ENCODE measurements around the gene CYP51A1.
"Not testable (repeated sequence)": the region's sequence is repeated elsewhere in the genome, so short reads cannot be mapped to it uniquely, and the experiment has no call there.

The CYP51A1 gene

DNA sequence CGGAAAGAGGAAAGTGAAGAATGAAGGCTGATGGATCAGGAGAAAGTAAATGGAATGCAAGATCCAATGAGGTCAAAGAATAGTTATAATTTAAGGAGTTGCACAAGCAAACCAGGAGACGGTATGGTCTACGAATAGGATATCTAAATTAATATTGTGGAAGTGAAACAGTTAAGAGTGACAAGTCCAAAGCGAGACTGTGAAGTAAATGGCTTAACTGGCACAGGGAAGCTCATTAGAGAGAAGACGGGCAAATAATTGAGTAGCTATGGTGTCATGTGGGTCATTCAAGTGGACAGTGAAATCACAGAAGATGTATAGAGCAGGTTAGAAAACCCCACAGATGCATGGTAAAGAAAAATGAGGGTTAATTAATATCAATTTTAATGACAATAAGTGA, 3.2 kb downstream of the CYP51A1 start:
- no peak for DNase-seq (ENCODE audit: low spot score)

DNA sequence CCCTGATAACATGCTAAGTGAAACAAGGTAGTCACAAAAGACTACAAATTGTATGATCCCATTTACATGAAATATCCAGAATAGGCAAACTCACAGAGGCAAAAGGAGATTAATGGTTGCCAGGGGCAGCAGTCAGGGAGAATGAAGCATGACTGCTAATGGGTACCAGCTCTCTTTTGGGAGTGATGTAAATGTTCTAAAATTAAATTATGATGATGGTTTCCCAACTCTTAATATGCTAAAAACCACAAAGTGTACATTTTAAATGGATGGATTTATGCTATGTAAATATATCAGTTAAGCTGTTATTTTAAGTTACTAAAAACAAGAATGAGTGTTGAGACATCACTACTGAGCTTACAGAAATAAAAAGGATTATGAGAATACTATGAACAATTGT, 12.6 kb downstream of the CYP51A1 start:
- no peak for DNase-seq (ENCODE audit: low spot score)

DNA sequence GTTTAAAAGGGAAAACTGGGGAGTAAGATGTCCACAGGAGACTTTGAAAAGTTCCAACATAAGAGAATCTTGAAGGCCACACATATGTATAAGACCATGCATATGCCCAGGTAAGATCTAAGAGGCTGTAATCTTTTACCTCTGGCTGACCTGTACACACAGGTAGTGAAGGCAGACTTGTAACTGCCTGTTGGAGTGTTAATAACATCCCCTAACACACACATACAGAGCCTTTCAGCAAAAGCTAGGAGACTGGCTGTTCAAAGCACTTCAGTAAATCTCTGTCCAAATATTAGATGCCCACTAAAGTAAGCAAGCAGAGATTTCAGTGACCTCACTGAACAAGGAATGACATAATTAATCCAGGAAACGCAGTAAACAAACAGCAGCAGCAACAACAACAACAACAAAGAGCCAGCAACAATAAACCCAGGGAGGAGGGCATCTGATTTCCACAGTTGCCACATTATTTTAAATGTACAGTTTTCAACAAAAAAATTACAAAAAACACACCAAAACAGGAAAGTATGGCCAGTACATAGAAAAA, 15.0 kb downstream of the CYP51A1 start:
- DNase-seq (ENCODE audit: low spot score), result no peak

DNA sequence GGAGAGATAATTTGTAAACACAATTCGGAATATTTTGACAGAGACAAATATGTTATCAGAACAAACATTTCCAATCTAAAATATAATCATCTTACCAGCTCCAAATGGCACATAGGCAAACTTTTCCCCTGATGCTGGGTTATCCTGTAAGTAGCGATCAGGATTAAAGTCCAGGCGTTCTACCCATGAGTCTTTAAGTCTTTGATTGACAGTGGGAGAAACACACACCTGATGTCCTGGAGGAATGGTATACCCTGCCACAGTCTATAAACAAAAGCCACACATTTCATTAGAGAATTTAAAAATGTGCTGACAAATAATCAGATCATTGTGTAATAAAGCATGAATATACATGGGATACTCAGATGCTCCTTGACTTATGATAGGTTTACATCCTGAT, 17.3 kb downstream of the CYP51A1 start:
- DNase-seq (ENCODE audit: low spot score), result no peak

DNA sequence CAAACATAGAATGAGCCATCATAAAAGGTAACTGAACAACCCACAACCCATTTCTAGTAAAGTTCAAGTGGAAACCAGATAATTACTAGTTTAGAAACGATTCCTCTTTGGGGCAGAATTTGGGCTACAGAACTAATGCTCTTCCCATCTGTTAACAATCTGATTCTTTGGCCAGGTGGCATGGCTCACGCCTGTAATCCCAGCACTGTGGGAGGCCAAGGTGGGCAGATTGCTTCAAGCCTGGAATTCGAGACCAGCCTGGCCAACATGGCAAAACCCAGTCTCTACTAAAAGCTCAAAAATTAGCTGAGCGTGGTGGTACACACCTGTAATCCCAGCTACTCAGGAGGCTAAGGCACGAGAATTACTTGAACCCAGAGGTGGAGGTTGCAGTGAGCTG, 18.5 kb downstream of the CYP51A1 start:
- no peak for DNase-seq (ENCODE audit: low spot score)

DNA sequence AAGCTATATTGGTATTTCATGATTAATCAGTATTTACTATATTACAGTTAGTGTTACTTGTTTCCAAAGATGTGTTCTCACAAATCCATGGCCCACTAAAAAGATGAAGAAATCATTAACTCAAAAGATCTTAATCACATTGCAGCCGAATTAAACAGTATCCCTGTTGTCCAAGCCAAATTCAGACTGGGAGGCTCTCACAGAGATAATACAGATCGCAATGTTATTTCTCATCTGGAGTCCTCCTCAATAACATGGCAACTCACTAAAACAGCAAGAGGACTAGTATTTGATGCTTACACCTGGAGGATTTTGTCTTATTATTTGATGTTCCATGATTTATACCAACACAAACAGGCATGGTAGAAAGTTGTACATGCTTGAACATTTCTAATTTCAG, 23.4 kb downstream of the CYP51A1 start:
- no peak for DNase-seq (ENCODE audit: low spot score)

DNA sequence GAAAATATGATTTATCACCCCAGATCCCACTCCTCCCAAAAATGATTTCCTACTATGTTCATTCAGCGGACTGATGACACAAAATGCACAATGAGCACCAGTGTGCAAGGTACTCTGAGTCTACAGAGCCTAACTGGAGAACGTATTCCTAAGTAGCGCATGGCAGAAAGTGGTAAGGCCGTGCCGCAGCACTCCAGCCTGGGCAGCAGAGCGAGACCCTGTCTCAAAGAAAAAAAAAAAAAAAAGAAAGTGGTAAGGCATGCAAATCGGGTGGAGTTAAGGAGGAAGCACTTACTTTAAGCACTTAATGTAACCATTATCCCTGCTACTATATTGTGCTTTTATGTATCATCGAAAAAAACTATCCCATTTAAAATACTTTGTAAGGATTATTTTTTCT, 25.5 kb downstream of the CYP51A1 start:
- DNase-seq (ENCODE audit: low spot score), result no peak

DNA sequence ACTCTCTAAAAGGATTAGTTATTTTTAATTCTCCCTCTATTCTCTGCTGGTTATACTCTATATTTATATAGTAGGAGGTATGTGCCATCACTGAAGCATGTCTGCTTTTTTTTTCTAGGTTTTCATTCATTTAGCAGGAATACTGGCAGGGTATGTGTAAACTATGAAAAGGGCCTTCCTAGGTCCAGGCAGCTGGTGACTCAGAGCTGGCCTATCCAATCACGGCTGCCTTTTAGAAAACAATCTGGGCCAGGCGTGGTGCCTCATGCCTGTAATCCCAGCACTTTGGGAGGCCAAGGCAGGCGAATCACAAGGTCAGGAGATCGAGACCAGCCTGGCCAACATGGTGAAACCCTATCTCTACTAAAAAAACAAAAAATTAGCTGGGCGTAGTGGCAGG, 31.4 kb downstream of the CYP51A1 start:
- not testable (repeated sequence) for DNase-seq (ENCODE audit: low spot score)

DNA sequence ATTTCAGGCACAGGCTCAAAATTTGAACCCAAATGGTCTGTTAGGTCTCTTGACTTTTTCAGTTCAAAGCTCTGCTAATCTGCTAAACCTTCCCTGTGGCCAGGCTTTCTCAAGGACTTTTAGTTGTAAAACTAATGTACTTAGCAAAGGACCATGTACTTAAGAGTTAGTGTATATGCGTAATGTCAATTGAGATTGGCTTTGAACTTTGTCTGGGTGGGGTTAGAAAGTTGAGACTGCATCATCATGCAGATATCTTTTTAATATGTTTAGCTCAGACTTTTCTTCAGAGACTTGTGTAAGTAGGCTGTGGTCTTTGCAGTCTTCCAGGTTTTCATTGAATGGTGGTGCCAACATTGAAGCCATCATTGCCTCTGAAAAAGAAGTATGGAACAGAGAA, 33.7 kb downstream of the CYP51A1 start:
- DNase-seq (ENCODE audit: low spot score), result no peak

DNA sequence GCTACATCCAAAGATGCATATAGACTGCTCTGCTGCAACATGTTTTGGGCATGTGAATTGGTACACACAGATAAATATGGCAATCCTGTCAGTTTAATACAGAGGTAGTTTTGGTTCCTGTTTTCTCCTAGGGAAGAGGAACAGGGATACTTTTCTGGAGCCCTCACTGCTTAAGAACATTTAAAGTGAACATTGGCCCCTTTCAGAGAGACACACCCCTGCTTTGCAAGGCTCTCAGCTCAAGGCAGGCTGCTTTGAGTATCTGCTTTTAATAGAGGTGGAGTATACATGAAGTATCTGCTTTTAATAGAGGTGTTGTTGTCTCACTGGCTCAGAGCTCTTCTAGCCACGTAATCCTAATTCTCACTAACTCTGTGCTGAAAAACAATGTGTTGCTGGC, 38.9 kb downstream of the CYP51A1 start:
- no peak for DNase-seq (ENCODE audit: low spot score)

DNA sequence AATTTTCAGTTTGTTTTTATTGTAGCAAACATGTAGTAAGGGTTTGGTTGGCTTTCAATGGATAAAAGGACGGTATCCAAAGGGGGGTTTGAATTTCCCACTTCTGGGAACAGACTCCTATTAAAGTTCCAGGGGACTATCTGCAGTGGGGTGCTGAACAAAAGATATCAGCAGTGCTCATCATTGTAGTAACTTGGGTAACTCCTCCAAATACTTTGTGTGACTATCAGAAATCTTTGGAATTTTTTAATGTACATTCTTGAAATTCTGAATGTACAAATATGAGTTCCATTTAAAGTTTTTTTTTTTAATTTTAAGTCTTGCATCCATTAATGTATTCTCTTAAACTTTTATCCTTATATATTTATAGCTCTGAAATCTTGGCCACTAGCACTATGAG, 42.1 kb downstream of the CYP51A1 start:
- no peak for DNase-seq (ENCODE audit: low spot score)

DNA sequence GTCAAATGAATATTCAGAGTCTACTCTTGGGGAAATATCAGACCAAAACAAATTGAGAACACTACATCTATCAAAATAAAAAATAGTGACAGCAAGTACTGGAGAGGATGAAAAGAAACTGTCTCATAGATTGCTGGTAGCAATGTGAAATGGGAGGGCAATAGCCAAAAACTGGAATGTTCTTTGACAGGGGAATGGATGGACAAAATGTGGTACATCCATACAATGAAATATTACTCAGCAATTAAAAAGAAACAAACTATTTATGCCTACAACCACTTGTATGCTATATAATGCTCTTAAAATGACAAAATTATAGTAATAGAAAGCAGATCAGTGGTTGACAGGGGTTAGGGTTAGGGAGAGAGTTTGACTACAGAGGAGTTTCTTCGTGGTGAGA, 46.0 kb downstream of the CYP51A1 start:
- no peak for DNase-seq (ENCODE audit: low spot score)

DNA sequence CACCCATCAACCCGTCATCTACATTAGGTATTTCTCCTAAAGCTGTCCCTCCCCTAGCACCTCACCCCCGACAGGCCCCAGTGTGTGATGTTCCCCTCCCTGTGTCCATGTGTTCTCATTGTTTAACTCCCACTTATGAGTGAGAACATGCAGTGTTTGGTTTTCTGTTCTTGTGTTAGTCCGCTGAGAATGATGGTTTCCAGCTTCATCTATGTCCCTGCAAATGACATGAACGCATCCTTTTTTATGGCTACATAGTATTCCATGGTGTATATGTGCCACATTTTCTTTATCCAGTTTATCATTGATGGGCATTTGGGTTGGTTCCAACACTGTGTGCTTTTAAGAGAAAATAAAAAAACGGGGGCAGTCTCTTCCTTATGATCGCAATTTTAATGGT, 50.4 kb downstream of the CYP51A1 start:
- DNase-seq (ENCODE audit: low spot score), result not testable (repeated sequence)

DNA sequence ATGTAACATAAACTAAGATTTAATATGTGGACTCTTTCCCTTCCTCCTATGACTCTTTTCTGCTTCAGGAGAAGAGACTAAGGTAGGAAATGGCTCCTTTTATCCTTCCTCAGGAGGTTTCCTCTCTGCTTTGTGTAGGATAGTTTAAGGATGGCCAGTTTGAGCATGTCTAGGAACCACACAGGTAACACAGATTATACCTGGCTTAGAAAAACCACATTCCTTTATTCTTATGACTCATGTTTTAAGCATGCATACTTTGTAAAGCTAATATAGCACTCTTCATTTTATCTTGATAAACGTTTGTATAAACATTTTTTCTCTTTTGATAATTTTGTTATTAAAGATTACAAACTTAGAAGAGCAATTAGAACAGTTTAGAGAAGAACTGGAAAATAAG, 57.8 kb downstream of the CYP51A1 start:
- DNase-seq (ENCODE audit: low spot score), result no peak

DNA sequence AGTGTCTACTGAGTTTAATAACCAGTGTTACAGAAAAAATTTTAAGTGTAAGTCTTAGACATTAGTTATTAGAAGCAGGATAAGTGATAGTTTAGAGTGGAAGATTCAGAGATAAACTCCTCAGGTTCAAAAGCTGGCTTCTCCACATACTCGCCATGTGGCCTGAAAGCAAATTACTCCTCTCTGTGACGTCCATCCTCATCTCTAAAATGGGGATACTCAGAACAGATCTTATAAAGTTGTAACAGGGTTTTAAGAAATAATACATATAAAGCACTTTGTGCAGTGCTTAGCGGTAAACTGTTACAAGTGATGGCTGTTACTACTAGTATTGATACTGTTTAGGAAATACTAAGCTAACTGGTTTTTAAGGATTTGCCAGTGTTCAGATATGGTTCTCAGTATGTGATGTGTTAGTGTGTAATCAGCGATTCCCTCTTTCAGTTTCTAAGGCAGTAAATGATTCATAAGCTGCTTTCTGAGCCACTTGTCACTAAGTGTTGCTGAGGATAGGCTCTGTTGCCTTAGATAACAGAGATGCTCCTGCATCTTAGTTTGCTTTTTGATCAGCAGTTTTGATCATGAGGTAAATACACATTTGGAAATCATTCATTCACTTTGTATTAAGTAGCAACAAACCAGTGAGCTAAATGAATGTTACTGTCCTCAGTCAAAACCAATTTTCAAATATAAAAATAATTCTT, 58.7 kb downstream of the CYP51A1 start:
- no peak for DNase-seq (ENCODE audit: low spot score)

DNA sequence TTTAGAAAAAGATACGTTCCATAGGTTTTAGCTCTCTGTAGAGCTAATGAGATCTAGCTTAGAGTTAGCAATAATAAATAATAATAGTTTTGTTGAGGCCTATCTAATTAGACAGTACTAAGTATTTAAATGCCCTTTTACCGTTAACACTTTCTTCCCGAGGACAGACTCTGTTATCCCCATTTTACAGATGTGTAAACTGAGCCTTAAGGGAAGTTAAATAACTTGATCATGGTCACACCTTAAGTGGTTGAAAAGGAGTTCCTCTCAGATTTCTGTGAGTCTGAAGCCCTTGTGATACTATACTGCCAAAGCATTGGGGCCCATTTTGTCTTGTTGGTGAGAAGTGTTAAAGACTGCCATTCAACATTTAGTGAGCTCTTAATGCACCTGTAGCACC, 61.6 kb downstream of the CYP51A1 start:
- DNase-seq (ENCODE audit: low spot score), result no peak

DNA sequence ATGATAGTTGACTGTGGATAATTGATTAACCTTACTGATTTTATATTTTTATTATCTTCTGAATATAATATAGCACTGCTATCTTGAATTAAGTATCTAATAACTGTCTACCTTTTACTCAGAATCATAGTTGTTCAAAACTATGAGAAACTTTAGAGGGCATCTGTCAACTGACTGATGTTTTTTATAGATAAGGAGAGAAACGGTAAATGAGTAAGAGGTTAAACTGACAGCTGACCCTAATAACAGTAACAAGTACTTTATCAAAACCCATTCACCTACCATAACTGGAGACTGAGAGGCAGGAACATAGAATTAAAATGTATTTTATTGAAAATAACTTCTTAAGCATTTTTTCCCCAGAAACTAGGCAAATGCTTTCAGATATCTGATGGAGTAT, 62.2 kb downstream of the CYP51A1 start:
- no peak for DNase-seq (ENCODE audit: low spot score)

DNA sequence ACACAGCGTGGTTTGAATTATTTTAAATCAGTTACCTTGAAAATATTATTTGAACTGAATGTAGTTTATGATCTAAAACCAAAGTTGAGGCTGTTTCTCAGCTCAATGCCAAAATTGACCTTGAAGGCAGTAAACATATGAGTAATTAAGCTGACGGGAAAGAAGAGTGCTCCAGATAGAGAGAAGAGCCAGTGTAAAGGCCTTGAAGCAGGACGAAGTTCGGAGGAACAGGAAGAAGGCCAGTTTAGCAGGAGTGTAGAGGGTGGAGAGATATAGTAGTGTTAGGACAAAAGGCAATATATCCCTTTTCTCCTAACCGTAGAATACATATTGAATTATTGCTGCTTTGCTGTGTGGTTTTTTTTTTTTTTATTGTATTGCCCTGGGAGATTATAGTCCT, 63.2 kb downstream of the CYP51A1 start:
- no peak for DNase-seq (ENCODE audit: low spot score)

DNA sequence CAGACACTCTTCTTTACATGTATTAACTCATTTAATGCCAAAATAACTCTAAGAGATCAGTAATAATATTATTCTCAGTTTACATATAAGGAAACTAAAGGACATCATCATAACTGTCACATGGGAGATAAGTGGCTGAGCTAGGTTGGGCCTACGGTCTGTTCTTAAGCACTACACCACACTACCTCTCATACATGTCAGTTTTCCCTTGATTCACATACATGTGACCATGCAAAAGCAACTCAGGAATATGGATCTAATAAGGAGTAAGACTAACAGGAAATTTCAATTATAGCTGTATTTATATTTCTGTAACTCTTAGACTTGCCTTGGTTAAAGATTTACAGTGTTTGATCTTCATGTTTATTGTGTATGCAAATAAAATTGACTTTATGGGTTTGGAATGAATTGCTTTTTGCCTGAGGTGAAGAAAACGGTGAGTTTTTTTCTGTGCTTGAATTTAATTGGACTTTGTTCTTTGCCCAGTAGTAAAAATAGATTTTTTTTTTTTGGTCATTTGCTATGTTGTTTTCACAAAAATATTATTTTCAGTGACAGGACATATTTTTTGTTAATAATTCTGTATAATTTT, 69.7 kb downstream of the CYP51A1 start:
- no peak for DNase-seq (ENCODE audit: low spot score)

All from CD4-positive, alpha-beta T cell treated with Interleukin-15 for 4 hours (primary cell).